SK-N-SH treated with all-trans-retinoic acid at 6 μM for 48 hours (cell line): Measurements from ENCODE around the gene MARS1.

Experiments used
- ATAC-seq: fragments of 200-7000 bp; cut with Tn5 transposase; 3 replicates; pipeline ENCODE4 v1.9.1; 2020; ENCODE audit warnings: mild to moderate bottlenecking, moderate library complexity
- ARNTL ChIP-seq: fragments of 450-650 bp; formaldehyde crosslinking; IDR thresholded peaks from 2 replicates; pipeline ENCODE4 v1.5.0; 2020; ENCODE audit warnings: low read depth, mild to moderate bottlenecking, moderate library complexity, borderline replicate concordance
- CREB5 ChIP-seq: fragments of 250-450 bp; sonication (Bioruptor Pico); IDR thresholded peaks from 2 replicates; pipeline ENCODE4 v1.5.1; 2020; ENCODE audit warnings: low read depth, mild to moderate bottlenecking, moderate library complexity
- CSRNP3 ChIP-seq: fragments of 250-450 bp; sonication (Bioruptor Pico); IDR thresholded peaks from 2 replicates; pipeline ENCODE4 v1.5.1; 2021; ENCODE audit warnings: mild to moderate bottlenecking, moderate library complexity
- ESRRG ChIP-seq: fragments of 250-450 bp; sonication (Bioruptor Pico); IDR thresholded peaks from 2 replicates; pipeline ENCODE4 v1.6.1; 2021; ENCODE audit warnings: mild to moderate bottlenecking
- ISL1 ChIP-seq: fragments of 250-450 bp; sonication (Bioruptor Pico); IDR thresholded peaks from 2 replicates; pipeline ENCODE4 v2.1.2; 2022; ENCODE audit warnings: mild to moderate bottlenecking, moderate library complexity
- PATZ1 ChIP-seq: fragments of 250-450 bp; sonication (Bioruptor Pico); IDR thresholded peaks from 2 replicates; pipeline ENCODE4 v1.8.0; 2020; ENCODE audit warnings: mild to moderate bottlenecking, moderate library complexity, borderline replicate concordance
- POU6F1 ChIP-seq: fragments of 250-450 bp; sonication (Bioruptor Pico); IDR thresholded peaks from 2 replicates; pipeline ENCODE4 v1.8.0; 2021; ENCODE audit warnings: low read depth, mild to moderate bottlenecking, moderate library complexity, borderline replicate concordance
- PPARA ChIP-seq: fragments of 250-450 bp; sonication (Bioruptor Pico); IDR thresholded peaks from 2 replicates; pipeline ENCODE4 v1.5.0; 2020; ENCODE audit warnings: mild to moderate bottlenecking, borderline replicate concordance
- RARB ChIP-seq: fragments of 250-450 bp; sonication (Bioruptor Pico); IDR thresholded peaks from 2 replicates; pipeline ENCODE4 v1.8.0; 2021; ENCODE audit warnings: mild to moderate bottlenecking, moderate library complexity
- SNAI2 ChIP-seq: fragments of 250-450 bp; sonication (Bioruptor Pico); IDR thresholded peaks from 2 replicates; pipeline ENCODE4 v1.5.0; 2020; ENCODE audit warnings: mild to moderate bottlenecking, moderate library complexity
- TCF4 ChIP-seq: fragments of 250-450 bp; sonication (Bioruptor Pico); IDR thresholded peaks from 2 replicates; pipeline ENCODE4 v1.8.0; 2021; ENCODE audit warnings: mild to moderate bottlenecking, moderate library complexity, borderline replicate concordance
- TOX ChIP-seq: fragments of 250-450 bp; sonication (Bioruptor Pico); IDR thresholded peaks from 2 replicates; pipeline ENCODE4 v1.8.0; 2021; ENCODE audit warnings: mild to moderate bottlenecking, moderate library complexity, borderline replicate concordance
- TSHZ2 ChIP-seq: fragments of 250-450 bp; sonication (Bioruptor Pico); IDR thresholded peaks from 2 replicates; pipeline ENCODE4 v1.5.0; 2020; ENCODE audit warnings: mild to moderate bottlenecking, moderate library complexity
- ZC3H10 ChIP-seq: fragments of 250-450 bp; sonication (Bioruptor Pico); IDR thresholded peaks from 2 replicates; pipeline ENCODE4 v1.5.1; 2021; ENCODE audit warnings: mild to moderate bottlenecking, moderate library complexity
- ZFP3 ChIP-seq: fragments of 250-450 bp; sonication (Bioruptor Pico); IDR thresholded peaks from 2 replicates; pipeline ENCODE4 v1.5.0; 2020; ENCODE audit warnings: mild to moderate bottlenecking, moderate library complexity
- ZFP30 ChIP-seq: fragments of 450-650 bp; formaldehyde crosslinking; IDR thresholded peaks from 2 replicates; pipeline ENCODE4 v1.5.0; 2022; ENCODE audit warnings: mild to moderate bottlenecking, moderate library complexity
- ZNF565 ChIP-seq: fragments of 450-650 bp; formaldehyde crosslinking; conservative IDR thresholded peaks from 2 replicates; pipeline ENCODE4 v1.5.0; 2020; ENCODE audit warnings: low read depth, mild to moderate bottlenecking, moderate library complexity
- ZNF70 ChIP-seq: fragments of 450-650 bp; formaldehyde crosslinking; IDR thresholded peaks from 2 replicates; pipeline ENCODE4 v1.5.0; 2020; ENCODE audit warnings: mild to moderate bottlenecking, moderate library complexity
- ZNF8 ChIP-seq: fragments of 450-650 bp; formaldehyde crosslinking; IDR thresholded peaks from 2 replicates; pipeline ENCODE4 v1.5.0; 2020; ENCODE audit warnings: mild to moderate bottlenecking, moderate library complexity

MARS1 gene

GRCh38 chr12:57514720-57515407 lies 27.0 kb downstream of the MARS1 start:
- no peak for ATAC-seq
- TF ChIP-seq CSRNP3 (CRISPR knock-in tag) (no peak), ZFP3 (no peak), PPARA (no peak), TOX (CRISPR knock-in tag) (no peak)

GRCh38 chr12:57515408-57515933 lies 27.6 kb downstream of the MARS1 start:
- TF ChIP-seq ARNTL (no peak), TOX (CRISPR knock-in tag) (no peak), ZNF70 (no peak), PPARA (no peak), SNAI2 (CRISPR knock-in tag) (no peak), RARB (CRISPR knock-in tag) (no peak), TCF4 (CRISPR knock-in tag) (no peak), PATZ1 (no peak), ZC3H10 (CRISPR knock-in tag) (no peak), ZFP30 (CRISPR knock-in tag) (no peak), TSHZ2 (no peak), POU6F1 (CRISPR knock-in tag) (no peak), ZNF8 (CRISPR knock-in tag) (no peak), ISL1 (no peak), ZFP3 (no peak), ESRRG (CRISPR knock-in tag) (no peak), CREB5 (CRISPR knock-in tag) (no peak), ZNF565 (CRISPR knock-in tag) (no peak), CSRNP3 (CRISPR knock-in tag) (no peak)

More at GRCh38 chr12:57515408-57515933, 27.6 kb downstream of the MARS1 start:
- no peak for ATAC-seq
